SK-MEL-5 (cell line): Measurements from ENCODE around the gene ITGA4. TPM values are rescaled to one million over a fixed set of nuclear protein-coding genes. Genes with fewer than 3 reads are reported as not detected.

ENCODE experiments used
- DNase-seq: peaks from one replicate; pipeline ENCODE4 v3.0.0-alpha.2; 2016; ENCODE audit warnings: low read depth, low spot score
- in situ Hi-C: cut with HindIII; loops from 2 replicates; pipeline ENCODE4 v1.10.0; 2016; ENCODE audit warnings: low sequenced_read_pairs, high pct_unique_total_duplicates, low pct_unique_long_range_greater_than_20kb
- total RNA-seq: library from RNA; depleted of rRNA; stranded (reverse); fragments of >200 nt; shearing (Covaris generic); gene quantifications from 2 replicates; pipeline ENCODE4 v1.2.3, GENCODE V29; 2014

Gene ITGA4
- total RNA-seq, 1 experiment from 2014 or later: 3.1 TPM

DNA sequence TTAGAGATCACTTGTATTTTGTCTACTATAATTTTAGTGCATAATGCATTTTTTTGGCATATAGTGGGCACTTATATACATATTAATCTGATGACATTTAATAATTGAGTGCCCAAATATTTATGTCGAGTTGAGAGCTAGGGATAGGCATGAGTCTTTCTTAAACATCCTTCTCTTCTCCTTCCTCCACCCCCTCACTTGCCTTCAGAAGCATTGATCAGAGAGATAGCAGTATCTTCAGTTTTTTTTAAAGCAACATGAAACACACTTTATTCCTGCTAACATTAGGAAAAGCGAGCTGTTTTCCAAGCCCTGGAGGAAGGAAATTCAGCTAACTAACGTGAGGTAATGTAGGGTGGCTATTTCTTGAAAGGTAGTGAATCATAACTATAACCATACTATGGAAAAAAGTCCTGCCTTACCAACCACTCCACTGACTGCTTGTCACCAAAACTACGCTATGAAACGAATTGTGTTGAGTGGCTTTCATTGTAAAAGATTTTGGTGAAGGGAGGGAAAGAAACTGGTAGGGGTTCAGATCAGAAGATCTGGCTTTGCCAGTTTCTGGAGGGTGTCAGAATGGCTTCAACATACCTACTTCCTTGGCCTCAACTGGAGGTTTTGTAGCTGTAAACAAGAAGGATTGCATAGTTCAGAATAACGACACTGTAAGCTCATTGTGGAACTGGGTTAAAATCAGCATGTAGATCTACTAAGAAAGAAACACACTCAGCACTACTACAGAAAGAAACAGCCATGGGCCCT, 2.3 kb upstream of the ITGA4 start:
- DNase-seq: no peak
- in situ Hi-C loops: no loop called here

DNA sequence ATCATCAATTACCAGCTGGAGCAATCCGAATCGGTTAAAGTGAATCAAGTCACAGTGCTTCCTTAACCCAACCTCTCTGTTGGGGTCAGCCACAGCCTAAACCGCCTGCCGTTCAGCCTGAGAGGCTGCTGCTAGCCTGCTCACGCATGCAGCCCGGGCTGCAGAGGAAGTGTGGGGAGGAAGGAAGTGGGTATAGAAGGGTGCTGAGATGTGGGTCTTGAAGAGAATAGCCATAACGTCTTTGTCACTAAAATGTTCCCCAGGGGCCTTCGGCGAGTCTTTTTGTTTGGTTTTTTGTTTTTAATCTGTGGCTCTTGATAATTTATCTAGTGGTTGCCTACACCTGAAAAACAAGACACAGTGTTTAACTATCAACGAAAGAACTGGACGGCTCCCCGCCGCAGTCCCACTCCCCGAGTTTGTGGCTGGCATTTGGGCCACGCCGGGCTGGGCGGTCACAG, 496 bp upstream of the ITGA4 start:
- in situ Hi-C loops: no loop called here
- no peak for DNase-seq

DNA sequence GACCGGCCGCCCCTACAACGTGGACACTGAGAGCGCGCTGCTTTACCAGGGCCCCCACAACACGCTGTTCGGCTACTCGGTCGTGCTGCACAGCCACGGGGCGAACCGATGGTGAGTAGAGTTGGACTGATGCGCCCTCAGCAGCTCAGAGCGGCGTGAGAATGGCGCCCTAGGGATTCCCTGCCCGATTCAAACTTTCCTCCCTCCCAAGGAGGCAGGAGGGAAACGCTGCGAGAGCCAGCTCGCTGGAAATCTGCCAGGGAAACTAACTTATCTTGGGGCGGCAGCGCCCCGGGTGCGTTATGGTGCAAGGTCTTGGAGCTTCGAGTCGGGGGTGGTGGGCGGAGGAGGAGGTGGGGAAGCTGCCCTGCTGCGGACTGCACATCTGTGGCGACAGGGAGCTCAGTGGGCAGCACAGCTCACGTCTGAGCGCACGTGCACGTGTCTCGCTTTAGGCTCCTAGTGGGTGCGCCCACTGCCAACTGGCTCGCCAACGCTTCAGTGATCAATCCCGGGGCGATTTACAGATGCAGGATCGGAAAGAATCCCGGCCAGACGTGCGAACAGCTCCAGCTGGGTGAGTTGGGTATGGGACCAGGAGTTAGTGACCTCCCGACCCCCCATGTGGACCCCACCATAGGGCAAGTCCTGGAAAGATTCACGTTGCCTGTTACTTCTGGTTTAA, 697 bp downstream of the ITGA4 start:
- no peak for DNase-seq
- in situ Hi-C loops: no loop called here

DNA sequence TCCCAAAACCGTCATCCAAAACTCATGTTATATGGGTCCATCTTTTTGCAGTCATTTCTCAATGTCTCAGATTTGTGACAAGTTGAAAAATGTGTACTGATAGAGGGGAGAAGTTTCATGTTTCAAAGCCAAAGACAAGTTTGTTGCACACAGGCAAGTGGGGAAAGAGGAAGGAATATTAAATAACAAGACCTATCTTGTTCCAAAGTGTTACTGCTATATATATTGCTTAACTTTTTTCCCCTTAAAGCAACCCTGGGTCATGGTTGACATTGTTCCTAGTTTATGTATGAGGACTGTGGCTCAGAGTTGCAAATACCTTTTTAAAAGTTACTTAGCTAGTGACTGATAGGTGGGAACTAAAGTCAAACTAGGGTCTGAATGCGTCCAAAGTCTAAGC, 1.7 kb downstream of the ITGA4 start:
- in situ Hi-C loops: no loop called here
- no peak for DNase-seq

DNA sequence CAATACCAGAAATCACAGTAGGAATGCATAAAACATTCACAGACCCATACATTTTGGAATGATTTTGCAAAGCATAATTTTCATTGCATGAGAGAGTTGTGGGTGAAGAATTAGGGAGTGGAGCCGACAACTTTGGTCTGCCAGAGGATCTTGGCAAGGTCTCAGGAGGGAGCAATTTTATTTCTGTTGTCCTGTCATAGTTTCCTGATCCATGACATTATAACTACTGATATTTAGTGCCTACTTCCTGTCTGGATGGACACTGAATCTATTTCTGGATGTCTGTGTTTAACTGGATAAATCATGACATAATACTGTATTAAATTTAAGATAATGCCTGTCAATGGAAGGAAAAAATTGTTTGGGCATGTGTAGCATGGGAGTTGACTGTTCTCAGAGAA, 2.4 kb downstream of the ITGA4 start:
- in situ Hi-C loops: no loop called here
- DNase-seq: no peak

DNA sequence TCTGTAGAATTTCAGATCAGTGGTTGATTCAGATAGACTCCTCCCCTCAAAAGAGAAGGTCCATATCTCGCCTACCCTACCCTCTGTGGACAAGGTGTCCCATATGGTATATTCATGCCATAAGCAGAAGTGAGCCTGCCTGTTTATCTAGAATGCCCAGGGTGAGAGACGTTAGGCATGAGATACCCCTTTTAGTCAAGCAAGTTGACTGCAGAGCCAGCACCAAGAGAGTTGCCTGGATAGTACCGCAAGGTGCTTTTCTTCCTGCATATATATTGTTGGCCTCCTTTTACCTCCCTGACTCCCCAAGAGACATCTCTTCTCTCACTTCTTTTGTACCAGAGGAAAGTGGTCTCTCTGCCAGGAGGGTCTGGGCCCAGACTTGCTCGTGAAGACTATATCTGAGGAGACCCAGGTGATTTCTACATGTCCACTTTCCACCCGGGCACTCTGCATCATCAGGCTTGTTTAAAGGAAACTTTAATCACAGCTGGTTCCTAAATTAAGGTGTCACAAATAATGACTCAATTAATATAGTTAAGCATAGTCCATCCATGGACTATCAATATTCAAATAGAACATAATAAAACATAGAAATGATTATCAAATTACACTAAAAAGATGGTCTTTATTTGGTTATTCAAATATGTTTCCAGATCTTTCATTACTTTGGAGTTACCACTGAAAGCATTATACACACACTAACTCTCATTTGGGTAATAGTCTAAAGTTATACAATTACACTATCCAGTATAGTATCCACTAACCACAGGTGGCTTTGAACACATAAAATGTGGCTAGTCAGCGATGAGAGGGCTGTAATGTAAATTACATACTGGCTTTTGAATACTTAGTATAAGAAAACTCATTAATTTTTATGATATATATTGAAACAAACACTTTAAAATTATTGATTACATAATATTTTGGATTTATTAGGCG, 4.1 kb downstream of the ITGA4 start:
- no peak for DNase-seq
- in situ Hi-C loops: no loop called here

DNA sequence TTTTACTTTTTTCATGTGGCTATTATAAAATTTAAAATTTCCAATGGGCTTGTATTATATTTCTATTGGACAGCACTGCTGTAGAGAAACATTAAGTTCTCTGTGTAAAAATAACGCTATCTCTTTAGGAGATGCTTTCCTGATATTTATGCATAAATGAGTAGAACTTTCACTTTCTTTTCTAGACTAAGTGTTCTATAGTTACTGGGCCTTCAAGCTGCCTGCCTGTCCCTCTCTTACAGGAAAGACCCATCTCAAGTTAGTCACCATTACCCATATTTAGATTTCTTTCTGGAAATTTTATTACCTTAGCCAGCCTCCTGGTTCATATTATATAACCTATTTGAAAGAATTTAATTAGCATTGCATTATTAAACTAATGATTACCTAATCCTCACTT, 4.8 kb downstream of the ITGA4 start:
- in situ Hi-C loops: no loop called here

DNA sequence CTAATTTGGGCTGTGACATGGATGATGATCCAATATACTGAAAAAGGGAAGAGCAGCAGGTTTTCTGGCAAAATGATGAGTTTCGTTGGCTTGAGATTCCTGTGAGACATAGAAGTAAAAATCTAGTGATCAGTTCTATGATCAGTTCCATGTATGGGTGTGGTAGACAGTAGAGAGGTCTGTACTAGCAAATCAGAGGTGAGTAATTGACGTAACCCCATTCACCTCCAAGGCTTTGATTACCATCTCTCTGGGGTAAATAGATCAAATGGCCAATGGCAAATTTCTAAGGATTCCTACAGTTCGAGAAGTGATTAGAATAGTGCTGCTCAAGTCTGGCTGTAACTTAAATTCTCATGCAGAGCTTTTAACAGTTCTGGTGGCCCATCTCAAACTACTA, 6.4 kb downstream of the ITGA4 start:
- no peak for DNase-seq
- in situ Hi-C loops: no loop called here

More for the DNA sequence above, 4.8 kb downstream of the ITGA4 start:
- no peak for DNase-seq

DNA sequence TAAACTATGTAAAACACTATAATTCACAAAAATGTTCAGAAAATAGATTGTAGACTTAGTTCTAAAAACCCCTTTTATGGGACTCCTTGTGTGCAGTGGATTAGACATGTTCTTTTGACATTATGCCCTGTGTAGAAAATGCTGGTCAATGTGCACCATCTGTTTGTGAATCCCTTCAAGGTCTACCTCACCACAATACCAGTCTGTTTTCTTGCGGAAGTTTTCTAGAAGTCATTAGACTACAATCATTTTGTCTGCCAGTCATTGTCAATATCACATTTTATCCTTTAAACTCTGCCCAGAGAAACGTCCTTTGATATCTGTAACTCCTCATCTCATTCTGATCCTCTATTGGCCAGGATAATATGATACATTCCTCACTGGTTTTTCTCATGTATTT, 7.8 kb downstream of the ITGA4 start:
- in situ Hi-C loops: no loop called here
- no peak for DNase-seq

DNA sequence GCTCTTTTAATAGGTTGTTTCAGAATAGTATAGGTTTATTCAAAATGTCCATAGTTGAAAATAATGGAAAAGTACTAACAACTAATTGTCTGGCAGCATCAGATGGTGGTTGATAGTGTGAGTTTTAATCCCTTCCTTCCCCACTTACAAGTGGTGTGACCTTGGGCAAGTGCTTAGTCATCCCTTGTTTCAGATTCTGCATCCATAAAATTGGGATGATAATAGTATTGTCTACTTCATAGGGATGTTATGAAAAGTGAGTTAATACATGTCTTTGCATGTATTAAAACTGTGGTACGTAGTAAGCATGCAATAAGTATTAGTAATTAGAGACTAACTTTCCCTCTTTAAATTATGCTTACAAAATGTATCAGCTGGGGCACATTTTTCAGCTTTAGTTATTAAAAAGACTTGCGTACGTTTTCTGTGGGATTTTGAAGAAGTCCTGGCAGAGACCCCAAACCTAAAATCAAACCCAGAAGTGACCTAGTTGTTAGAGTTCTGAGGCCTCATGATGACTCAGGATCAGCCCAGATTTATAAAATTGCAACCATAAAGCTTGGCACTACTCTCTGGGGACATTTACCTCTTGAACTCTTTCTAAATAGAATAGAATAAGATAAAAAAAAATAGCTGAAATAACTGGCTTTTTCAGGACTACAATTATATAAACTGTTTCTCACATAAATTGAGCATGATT, 8.6 kb downstream of the ITGA4 start:
- no peak for DNase-seq

DNA sequence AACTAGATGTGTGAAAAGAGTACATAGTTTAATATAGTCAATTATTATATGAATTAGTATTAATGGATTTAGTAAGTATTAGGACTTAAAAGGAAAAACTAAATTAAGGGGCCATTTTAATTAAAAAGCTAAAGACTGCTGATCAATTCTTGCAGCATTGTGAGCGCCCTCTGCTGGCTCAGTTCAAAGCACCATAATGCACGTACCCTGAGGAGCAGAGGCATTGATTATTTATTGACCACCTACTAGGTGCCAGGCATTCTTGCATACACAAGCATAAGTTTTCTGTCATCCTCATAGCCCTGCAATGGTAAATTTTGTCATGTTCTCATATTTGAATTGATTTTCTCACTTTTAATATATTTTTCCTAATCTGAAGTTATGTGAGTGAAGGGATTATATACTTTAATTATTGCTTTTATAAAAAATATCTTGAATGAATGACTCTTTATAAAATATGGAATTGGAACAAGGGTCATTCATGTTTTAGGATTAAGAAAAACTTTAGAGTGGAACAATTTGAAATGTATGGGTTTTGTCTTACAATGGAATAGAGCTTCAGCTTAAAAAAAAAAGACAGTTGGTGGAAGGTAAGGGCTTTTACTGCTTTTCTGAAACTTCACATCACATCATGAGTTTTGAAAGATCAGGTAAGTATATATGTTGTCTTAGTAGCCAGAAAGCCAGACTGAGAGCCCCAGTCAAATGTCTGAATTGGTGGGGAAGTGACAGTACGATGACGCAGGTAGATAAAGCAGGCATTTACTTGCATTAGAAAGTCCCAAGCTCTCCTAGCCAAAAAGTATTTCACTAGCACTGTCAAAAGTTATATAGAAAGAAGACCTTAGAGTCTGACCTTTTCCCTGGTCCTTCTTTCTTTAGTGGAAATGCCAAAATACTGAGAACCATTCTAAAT, 9.7 kb downstream of the ITGA4 start:
- DNase-seq: peak; percentile 65
- in situ Hi-C loops: no loop called here

More for the DNA sequence above, 8.6 kb downstream of the ITGA4 start:
- in situ Hi-C loops: no loop called here

DNA sequence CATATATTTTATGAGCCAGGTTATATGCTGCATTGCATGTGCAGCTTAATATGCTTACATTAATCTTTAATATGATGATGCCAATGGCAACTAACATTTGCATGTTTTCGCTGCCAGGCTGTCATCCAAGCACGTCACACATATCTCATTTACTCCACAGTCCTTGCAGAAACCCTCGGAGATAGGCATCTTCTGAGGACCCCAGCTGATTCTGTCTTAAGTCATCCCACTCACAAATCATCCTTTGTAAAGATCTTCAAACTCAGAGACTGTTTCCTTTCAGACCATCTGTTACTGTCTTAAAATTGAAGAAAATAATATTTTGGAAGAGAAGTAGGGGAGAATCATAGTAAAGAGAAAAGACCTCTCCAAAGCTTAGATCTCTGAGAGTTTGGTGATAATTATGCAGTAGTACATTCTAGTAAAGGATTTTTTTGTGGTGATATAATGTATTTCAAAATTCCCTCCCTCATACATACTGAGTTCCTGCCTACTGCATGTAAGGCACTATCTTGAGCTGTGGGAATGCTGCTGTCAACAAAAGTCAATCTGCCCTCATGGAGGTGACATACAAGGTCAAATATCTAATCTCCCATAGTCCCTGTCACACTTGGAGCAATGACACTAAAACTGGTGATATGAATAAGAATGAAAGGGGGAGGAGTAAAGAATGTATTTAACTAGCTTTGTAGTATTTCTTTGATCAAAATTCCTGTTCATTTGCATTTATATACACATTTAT, 11.0 kb downstream of the ITGA4 start:
- in situ Hi-C loops: no loop called here
- DNase-seq: no peak

DNA sequence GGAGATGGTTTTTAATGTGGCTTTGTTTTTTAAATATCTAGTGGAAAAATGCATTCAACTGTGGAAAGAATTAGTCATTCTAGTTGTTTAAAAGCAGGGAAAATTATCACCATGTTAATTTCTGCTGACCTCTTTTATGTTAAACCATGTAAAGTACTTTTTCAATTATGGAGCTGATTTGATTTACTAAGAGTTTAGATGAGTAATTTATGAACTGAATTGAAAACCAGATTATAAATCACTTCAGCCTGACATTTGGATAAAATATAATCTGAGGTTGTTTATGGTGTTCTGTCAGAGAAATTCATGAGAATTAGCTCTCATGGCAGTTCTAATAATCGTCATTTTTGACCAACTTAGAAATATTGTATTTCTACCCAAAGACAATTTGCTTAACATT, 11.6 kb downstream of the ITGA4 start:
- in situ Hi-C loops: no loop called here
- DNase-seq: no peak

DNA sequence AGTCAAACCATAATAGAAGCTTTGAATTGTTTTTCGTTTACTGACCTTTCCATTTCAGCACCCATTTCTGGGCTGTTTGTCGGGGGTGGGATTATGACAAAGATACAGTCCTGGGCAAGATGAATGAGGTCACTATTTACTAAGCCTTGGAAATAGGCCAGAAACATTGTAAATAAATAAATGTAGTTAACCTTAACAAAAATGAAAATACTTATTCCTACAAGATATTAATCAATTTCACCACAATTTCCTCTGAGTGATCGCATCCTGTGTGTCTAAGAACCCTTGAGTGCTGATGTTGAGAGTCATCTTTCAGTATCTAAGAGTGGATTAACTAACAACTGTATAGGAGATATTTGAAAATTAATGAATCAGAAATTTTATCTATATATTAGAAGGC, 14.0 kb downstream of the ITGA4 start:
- no peak for DNase-seq
- in situ Hi-C loops: no loop called here

DNA sequence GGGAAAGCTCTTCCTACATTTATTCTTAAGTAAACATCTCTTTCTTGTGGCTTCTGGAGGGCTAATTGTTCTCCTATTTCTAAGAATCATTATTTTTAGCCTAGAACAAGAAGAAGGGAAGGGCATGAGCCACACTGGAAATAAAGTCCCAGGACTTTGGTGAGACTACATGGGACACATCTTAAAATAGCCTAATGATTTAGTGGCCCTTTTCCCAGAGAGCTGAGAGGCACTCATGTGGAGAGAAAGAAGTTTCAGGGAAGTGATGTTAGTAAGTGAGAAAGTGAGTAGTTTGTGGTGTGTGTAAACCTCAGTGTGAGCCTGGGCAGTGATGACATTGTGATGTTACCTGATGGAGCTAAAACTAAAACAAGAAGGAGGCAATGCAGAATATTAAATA, 14.6 kb downstream of the ITGA4 start:
- in situ Hi-C loops: no loop called here
- DNase-seq: no peak

DNA sequence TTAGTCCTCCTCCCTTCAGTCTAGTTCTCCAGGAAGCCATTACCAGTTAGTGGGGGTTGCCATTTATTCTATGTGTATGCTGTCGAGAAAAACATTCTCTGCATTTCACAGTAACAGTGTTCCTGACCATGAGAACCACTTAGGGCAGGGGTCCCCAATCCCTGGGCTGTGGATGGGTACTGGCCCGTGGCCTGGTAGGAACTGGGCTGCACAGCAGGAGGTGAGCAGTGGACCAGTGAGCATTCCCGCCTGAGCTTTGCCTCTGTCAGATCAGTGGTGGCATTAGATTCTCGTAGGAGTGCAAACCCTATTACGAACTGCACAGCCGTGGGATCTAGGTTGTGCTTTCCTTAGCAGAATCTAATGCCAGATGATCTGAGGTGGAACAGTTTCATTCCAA, 15.8 kb downstream of the ITGA4 start:
- in situ Hi-C loops: no loop called here

More for the DNA sequence above, 15.8 kb downstream of the ITGA4 start:
- DNase-seq: no peak
